K562 (cell line): ENCODE results near the gene FREM1. TPM values are rescaled to one million over a fixed set of nuclear protein-coding genes. Genes with fewer than 3 reads are reported as not detected.

ENCODE experiments used
- ATAC-seq: fragments of 200-7000 bp; cut with Tn5 transposase; 3 replicates; pipeline ENCODE4 v1.9.1; 2020; ENCODE audit warnings: moderate library complexity
- BruUV-seq: library from RNA; stranded (reverse); fragments of 400-500 nt; replicated peaks from 2 replicates; lab custom pipeline; 2021; lab: Mats Ljungman, UMichigan
- CTCF ChIA-PET: fragments of 300-600 bp; formaldehyde crosslinking; extraction: SDS; loops from one replicate; lab custom pipeline; 2021; ENCODE audit warnings: low intra/inter-chr PET ratio; lab: Yijun Ruan, JAX
- POLR2A ChIA-PET: fragments of 300-600, 350-650 bp; sonication (Branson Sonifier 250); formaldehyde crosslinking; extraction: SDS; loops from one replicate; lab custom pipeline; 2021; ENCODE audit warnings: antibody characterized with exemption, inconsistent platforms; lab: Yijun Ruan, JAX
- DNase-seq, 4 experiments: peaks; one replicate each; pipeline versions ENCODE4 v3.0.0 to v3.0.0-alpha.2; 2011 to 2018; ENCODE audit warnings: low spot score in 3 of 4, mixed read lengths in 3 of 4; ENCODE audit errors: extremely low read depth in 1 of 4
- FAIRE-seq: peaks from 2 replicates; lab custom pipeline; 2011; peaks lifted over from hg19 to GRCh38; lab: Jason Lieb, UNC
- H2AFZ ChIP-seq: 2 replicates; pipeline ENCODE4 v1.6.0; 2011; ENCODE audit warnings: low read depth, low read length, control low read depth, inconsistent platforms
- H3K27ac ChIP-seq: fragments of 200-600 bp; 3 replicates; pipeline ENCODE4 v1.8.0; 2011; ENCODE audit warnings: low read depth, mild to moderate bottlenecking, control low read depth, inconsistent platforms, low read length, moderate library complexity, mixed read lengths; ENCODE audit errors: extremely low read depth
- H3K27me3 ChIP-seq, 2 experiments: fragments of 300-600 bp in 1 of 2; 2 replicates in 1 of 2; 3 replicates in 1 of 2; pipeline versions ENCODE4 v1.6.0 to v1.8.0; 2011; ENCODE audit warnings: inconsistent platforms in 2 of 2, low read length in 2 of 2, mild to moderate bottlenecking in 1 of 2, mixed read lengths in 1 of 2, moderate library complexity in 1 of 2; ENCODE audit not compliant: control insufficient read depth in 2 of 2, insufficient read depth in 2 of 2
- H3K36me3 ChIP-seq: fragments of 300-600 bp; 3 replicates; pipeline ENCODE4 v1.8.0; 2011; ENCODE audit warnings: mild to moderate bottlenecking, low read length, inconsistent platforms; ENCODE audit not compliant: control insufficient read depth, insufficient read depth
- H3K4me1 ChIP-seq, 2 experiments: fragments of 200-600 bp in 1 of 2; replicated peaks in 1 of 2; 2 replicates in 1 of 2; 3 replicates in 1 of 2; pipeline versions ENCODE4 v1.5.1 to v1.8.0; 2011; ENCODE audit warnings: inconsistent platforms in 2 of 2, low read length in 2 of 2, mild to moderate bottlenecking in 1 of 2, mixed read lengths in 1 of 2, moderate library complexity in 1 of 2; ENCODE audit not compliant: control insufficient read depth in 2 of 2, insufficient read depth in 2 of 2
- H3K4me2 ChIP-seq: 2 replicates; pipeline ENCODE4 v1.6.1; 2011; ENCODE audit warnings: low read length, control low read depth, inconsistent platforms, mixed read lengths; ENCODE audit not compliant: insufficient read depth
- H3K4me3 ChIP-seq: fragments of 200-600 bp; sonication (generic), shearing (Covaris generic); 2 replicates; pipeline ENCODE4 v1.5.1; 2016; ENCODE audit warnings: control low read depth, inconsistent platforms
- H3K79me2 ChIP-seq: fragments of 200-600 bp; 3 replicates; pipeline ENCODE4 v1.8.0; 2011; ENCODE audit warnings: low read length, inconsistent platforms; ENCODE audit not compliant: control insufficient read depth, insufficient read depth
- H3K9ac ChIP-seq, 2 experiments: 2 replicates each; pipeline versions ENCODE4 v1.6.0 to v1.6.1; 2011; ENCODE audit warnings: low read depth in 2 of 2, low read length in 2 of 2, control low read depth in 1 of 2, inconsistent platforms in 1 of 2, mild to moderate bottlenecking in 1 of 2, mixed read lengths in 1 of 2; ENCODE audit not compliant: insufficient read depth in 1 of 2
- H3K9me1 ChIP-seq: one replicate; pipeline ENCODE4 v1.6.0; 2011; ENCODE audit warnings: inconsistent platforms, mild to moderate bottlenecking, low read length, moderate library complexity; ENCODE audit not compliant: control insufficient read depth, insufficient read depth
- H3K9me3 ChIP-seq: replicated peaks from 2 replicates; pipeline ENCODE4 v1.5.1; 2011; ENCODE audit warnings: low read depth, low read length, inconsistent platforms; ENCODE audit not compliant: control insufficient read depth, insufficient read depth
- H4K20me1 ChIP-seq: replicated peaks from 2 replicates; pipeline ENCODE4 v1.6.1; 2011; ENCODE audit warnings: low read length, inconsistent platforms, mixed read lengths; ENCODE audit not compliant: control insufficient read depth, insufficient read depth
- CREB1 ChIP-seq, 2 experiments: sonication (generic) in 1 of 2; formaldehyde crosslinking in 1 of 2; IDR thresholded peaks; 2 replicates each; pipeline versions ENCODE4 v1.6.1 to v1.8.0; 2012 to 2022; ENCODE audit warnings: inconsistent platforms in 1 of 2, mild to moderate bottlenecking in 1 of 2, missing genetic modification reagents in 1 of 2, moderate library complexity in 1 of 2
- GABPB2 ChIP-seq: fragments of 250-450 bp; sonication (Bioruptor Pico); conservative IDR thresholded peaks from 2 replicates; pipeline ENCODE4 v1.5.1; 2021; ENCODE audit warnings: mild to moderate bottlenecking
- JUNB ChIP-seq: fragments of 450-650 bp; formaldehyde crosslinking; conservative IDR thresholded peaks from 2 replicates; pipeline ENCODE4 v1.4.0; 2020; ENCODE audit warnings: mild to moderate bottlenecking
- NFE2 ChIP-seq: IDR thresholded peaks from 2 replicates; pipeline ENCODE4 v1.6.1; 2014; ENCODE audit warnings: antibody characterized with exemption, low read depth
- NFRKB ChIP-seq: fragments of 450-650 bp; IDR thresholded peaks from 2 replicates; pipeline ENCODE4 v1.6.1; 2016; ENCODE audit warnings: low read depth
- PHF20 ChIP-seq: fragments of 450-650 bp; IDR thresholded peaks from 2 replicates; pipeline ENCODE4 v1.6.1; 2018; ENCODE audit not compliant: partially characterized antibody
- RBM34 ChIP-seq: fragments of 200-400 bp; formaldehyde crosslinking; IDR thresholded peaks from 2 replicates; pipeline ENCODE4 v1.6.1; 2018; ENCODE audit warnings: low read length, borderline replicate concordance; ENCODE audit not compliant: insufficient read depth
- RHOXF2B ChIP-seq: fragments of 250-450 bp; sonication (Bioruptor Pico); conservative IDR thresholded peaks from 2 replicates; pipeline ENCODE4 v1.5.1; 2021
- XRCC4 ChIP-seq: IDR thresholded peaks from one replicate; pipeline ENCODE4 v1.6.1; 2011; ENCODE audit not compliant: insufficient read depth, insufficient read length; ENCODE audit errors: extremely low read depth
- ZBTB9 ChIP-seq: fragments of 450-650 bp; formaldehyde crosslinking; IDR thresholded peaks from 2 replicates; pipeline ENCODE4 v1.4.0; 2020; ENCODE audit warnings: mild to moderate bottlenecking, moderate library complexity
- ZKSCAN1 ChIP-seq: fragments of 150-350 bp; IDR thresholded peaks from 2 replicates; pipeline ENCODE4 v1.6.1; 2016; ENCODE audit warnings: low read depth, low read length
- ZNF584 ChIP-seq: fragments of 200-800 bp; sonication (Bioruptor generic); IDR thresholded peaks from 2 replicates; pipeline ENCODE4 v1.6.1; 2016; ENCODE audit warnings: low read depth, mild to moderate bottlenecking, missing genetic modification characterization, missing compliant biosample characterization
- WGBS: fragments of 100-300 bp; shearing (Covaris generic); methylation state at CpG from one replicate; pipeline ENCODE4 v1.1.6; 2016; ENCODE audit warnings: low coverage, mixed read lengths; ENCODE audit not compliant: insufficient coverage; ENCODE audit errors: missing lambda C conversion rate; 5-methylcytosine and 5-hydroxymethylcytosine counted together
- in situ Hi-C: fragments of 300-500 bp; cut with MboI; formaldehyde crosslinking; loops from 4 replicates; pipeline ENCODE4 v1.15.0; 2018; ENCODE audit warnings: inconsistent platforms, mixed read lengths
- intact Hi-C: fragments of 100-400 bp; cut with micrococcal nuclease; formaldehyde crosslinking; loops from 2 replicates; pipeline ENCODE4 v1.14.2; 2022
- polyA plus RNA-seq, 8 experiments: library from polyadenylated mRNA; depleted of rRNA in 4 of 8; stranded (reverse) in 5 of 8; unstranded in 3 of 8; fragments of >200 nt; fragmentation: Nextera tagmentation in 2 of 8; fragmentation: Illumina TruSeq in 1 of 8; extraction: Ambion mirVana in 2 of 8; extraction: Trizol in 1 of 8; gene quantifications; 2 replicates each; pipeline versions ENCODE4 v1.2.1 to v1.2.3, GENCODE V29; 2011 to 2014; ENCODE audit warnings: inconsistent platforms in 1 of 8, missing spikeins in 1 of 8
- total RNA-seq, 7 experiments: library from RNA; depleted of rRNA in 6 of 7; stranded (reverse); fragments of >200 nt in 6 of 7; fragmentation: Illumina TruSeq in 2 of 7; extraction: Trizol in 2 of 7; gene quantifications; 2 replicates each; pipeline versions ENCODE4 v1.2.1 to v1.2.3, GENCODE V29; 2011 to 2021; ENCODE audit warnings: low replicate concordance in 1 of 7
- TF ChIP-seq, protein P1 (sequence below): fragments of 250-450 bp; sonication (Bioruptor Pico); IDR thresholded peaks from 2 replicates; pipeline ENCODE4 v1.6.1; 2021; ENCODE audit warnings: mild to moderate bottlenecking
- TF ChIP-seq, protein P2 (sequence below): conservative IDR thresholded peaks from 2 replicates; pipeline ENCODE4 v1.6.1; 2011; ENCODE audit warnings: low read depth, mild to moderate bottlenecking, low read length; ENCODE audit not compliant: control insufficient read depth

The FREM1 gene
- total and polyA plus RNA-seq, 9 of the 15 experiments (the other 6 are each of a cell fraction or from before 2014, with no cell fraction given), result 0.03 to 0.24 (median 0.13) TPM; not detected in 2

- TF ChIP-seq ZKSCAN1, result no peak
Observed at GRCh38 chr9:14710804-14711203, 199.4 kb downstream of the FREM1 start (continued).

DNA sequence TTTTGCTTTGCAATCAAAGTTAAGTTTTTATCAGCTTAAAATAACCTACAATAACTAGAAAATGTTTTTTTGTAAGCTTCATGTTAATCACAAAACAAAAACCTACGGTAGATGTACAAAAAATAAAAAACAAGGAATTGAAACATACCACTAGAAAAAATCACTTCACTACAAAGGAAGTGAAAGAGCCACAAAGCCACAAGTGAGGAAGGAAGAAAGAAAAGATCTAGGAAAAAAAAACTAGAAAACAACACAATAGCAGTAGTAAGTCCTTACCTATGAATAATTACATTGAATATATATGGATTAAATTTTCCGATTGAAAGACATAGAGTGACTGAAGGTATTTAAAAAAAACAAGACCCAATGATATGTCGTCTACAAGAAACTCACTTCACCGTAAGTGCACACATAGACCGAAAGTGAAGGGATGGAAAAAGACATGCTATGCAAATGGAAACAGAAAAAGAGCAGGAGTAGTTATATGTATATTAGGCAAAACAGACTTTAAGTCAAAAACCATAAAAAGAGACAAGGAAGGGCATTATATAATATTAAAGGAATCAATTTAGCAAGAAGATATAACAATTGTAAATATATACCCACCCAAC lies 203.6 kb downstream of the FREM1 start:
- H3K9me3 ChIP-seq, result no peaks in the 10 kb centered on the region
- H3K27ac ChIP-seq, result no peak overlapping the region
- BruUV-seq, result no TSS peak
- DNase-seq, result no peak
- H3K4me2 ChIP-seq, result no peak overlapping the region
- no peak for FAIRE-seq
- H3K27me3 ChIP-seq, result no peaks in the 10 kb centered on the region
- no peak overlapping the region for H2AFZ ChIP-seq
- POLR2A ChIA-PET, result no interaction called here
- no peaks in the 10 kb centered on the region for H3K9me1 ChIP-seq
- no peaks in the 10 kb centered on the region for H4K20me1 ChIP-seq
- no peak for ATAC-seq
- H3K36me3 ChIP-seq, result no peaks in the 10 kb centered on the region
- 0% methylated on average over 5 of the region's 5 CpGs for WGBS
- H3K79me2 ChIP-seq, result no peaks in the 10 kb centered on the region
- no peak overlapping the region for H3K4me3 ChIP-seq
- in situ Hi-C loops (no loop called here), intact Hi-C loops (no loop called here)
- H3K4me1 ChIP-seq, result no peaks in the 10 kb centered on the region
- CTCF ChIA-PET, result no interaction called here
- no peak overlapping the region for H3K9ac ChIP-seq
- TF ChIP-seq RHOXF2B (CRISPR knock-in tag) (no peak), RBM34 (no peak), CREB1 (IDR thresholded peaks at IDR 0.05) (no peak), CREB1 (CRISPR knock-in tag; IDR thresholded peaks at IDR 0.05) (no peak), NFRKB (no peak), NFE2 (no peak), JUNB (CRISPR knock-in tag) (no peak), XRCC4 (no peak), PHF20 (no peak), GABPB2 (CRISPR knock-in tag) (no peak), ZBTB9 (CRISPR knock-in tag) (no peak), ZNF584 (CRISPR knock-in tag) (no peak)
- TF ChIP-seq, protein P1, sequence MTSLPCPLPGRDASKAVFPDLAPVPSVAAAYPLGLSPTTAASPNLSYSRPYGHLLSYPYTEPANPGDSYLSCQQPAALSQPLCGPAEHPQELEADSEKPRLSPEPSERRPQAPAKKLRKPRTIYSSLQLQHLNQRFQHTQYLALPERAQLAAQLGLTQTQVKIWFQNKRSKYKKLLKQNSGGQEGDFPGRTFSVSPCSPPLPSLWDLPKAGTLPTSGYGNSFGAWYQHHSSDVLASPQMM, result no peak
- TF ChIP-seq, protein P2, sequence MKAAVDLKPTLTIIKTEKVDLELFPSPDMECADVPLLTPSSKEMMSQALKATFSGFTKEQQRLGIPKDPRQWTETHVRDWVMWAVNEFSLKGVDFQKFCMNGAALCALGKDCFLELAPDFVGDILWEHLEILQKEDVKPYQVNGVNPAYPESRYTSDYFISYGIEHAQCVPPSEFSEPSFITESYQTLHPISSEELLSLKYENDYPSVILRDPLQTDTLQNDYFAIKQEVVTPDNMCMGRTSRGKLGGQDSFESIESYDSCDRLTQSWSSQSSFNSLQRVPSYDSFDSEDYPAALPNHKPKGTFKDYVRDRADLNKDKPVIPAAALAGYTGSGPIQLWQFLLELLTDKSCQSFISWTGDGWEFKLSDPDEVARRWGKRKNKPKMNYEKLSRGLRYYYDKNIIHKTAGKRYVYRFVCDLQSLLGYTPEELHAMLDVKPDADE, result no peak
